C1 segment of cervical spinal cord (tissue), 14 donors: ENCODE measurements around the gene EML6.
"Not testable (repeated sequence)": the region's sequence is repeated elsewhere in the genome, so short reads cannot be mapped to it uniquely, and the experiment has no call there.

Experiments used
- DNase-seq, 14 donors: peaks; one replicate each; lab custom pipeline; 2025; lab: John Stamatoyannopoulos, UW

The EML6 gene

GRCh38 chr2:54723131-54723995 is at the start of gene EML6:
Gene EML6 (plus strand): TSS chr2:54723662. CDS start chr2:54725062, 1,400 bp downstream.
- peak; percentile 89 to 100 (median 95) for DNase-seq

- no peak for DNase-seq
Observed at GRCh38 chr2:54675281-54675680, 48.2 kb upstream of the EML6 start.

- peak in 1 of 14 donors; percentile 17 for DNase-seq
Observed at GRCh38 chr2:54675738-54676137, 47.7 kb upstream of the EML6 start.

GRCh38 chr2:54676656-54677055 is 46.8 kb upstream of the EML6 start:
- no peak for DNase-seq

GRCh38 chr2:54677476-54678265 is 45.8 kb upstream of the EML6 start:
- DNase-seq, result no peak

- DNase-seq, result no peak
Observed at GRCh38 chr2:54678719-54679118, 44.7 kb upstream of the EML6 start.

- peak in 1 of 14 donors; percentile 9 for DNase-seq
Observed at GRCh38 chr2:54680397-54681041, 42.9 kb upstream of the EML6 start.

GRCh38 chr2:54681416-54681815 is 42.0 kb upstream of the EML6 start:
- DNase-seq, result no peak

GRCh38 chr2:54683596-54683995 is 39.9 kb upstream of the EML6 start:
- DNase-seq, result no peak

- DNase-seq, result no peak
Observed at GRCh38 chr2:54685263-54685775, 38.1 kb upstream of the EML6 start.

GRCh38 chr2:54687595-54688152 is 35.8 kb upstream of the EML6 start:
- no peak for DNase-seq

- DNase-seq, result no peak
Observed at GRCh38 chr2:54691445-54692135, 31.9 kb upstream of the EML6 start.

GRCh38 chr2:54692556-54692955 is 30.9 kb upstream of the EML6 start:
- DNase-seq, result no peak

- DNase-seq, result no peak
Observed at GRCh38 chr2:54695378-54695777, 28.1 kb upstream of the EML6 start.

GRCh38 chr2:54697934-54698333 is 25.5 kb upstream of the EML6 start:
- no peak for DNase-seq

- not testable (repeated sequence) for DNase-seq
Observed at GRCh38 chr2:54698926-54699325, 24.5 kb upstream of the EML6 start.

- DNase-seq, result no peak
Observed at GRCh38 chr2:54699665-54700064, 23.8 kb upstream of the EML6 start.

- DNase-seq, result no peak
Observed at GRCh38 chr2:54701029-54701428, 22.4 kb upstream of the EML6 start.

- DNase-seq, result peak in 1 of 14 donors; percentile 4
Observed at GRCh38 chr2:54704238-54704637, 19.2 kb upstream of the EML6 start.

- peak in 1 of 14 donors; percentile 36 for DNase-seq
Observed at GRCh38 chr2:54704688-54705605, 18.5 kb upstream of the EML6 start.
